Measurements from ENCODE around the gene CDH8.
"Not testable (repeated sequence)": the region's sequence is repeated elsewhere in the genome, so short reads cannot be mapped to it uniquely, and the experiment has no call there.

Gene CDH8

GRCh38 chr16:61929776-61930175, 106.5 kb downstream of the CDH8 start:
- no peak for DNase-seq

- DNase-seq = no peak
Observed at GRCh38 chr16:61926766-61927165, 109.5 kb downstream of the CDH8 start.

- DNase-seq = no peak
Observed at GRCh38 chr16:61923629-61924028, 112.6 kb downstream of the CDH8 start.

- DNase-seq = no peak
Observed at GRCh38 chr16:61921373-61921772, 114.9 kb downstream of the CDH8 start.

GRCh38 chr16:61917865-61918826, 118.1 kb downstream of the CDH8 start:
- DNase-seq = not testable (repeated sequence)

- DNase-seq = no peak
Observed at GRCh38 chr16:61915569-61915968, 120.7 kb downstream of the CDH8 start.

- no peak for DNase-seq
Observed at GRCh38 chr16:61909074-61909473, 127.2 kb downstream of the CDH8 start.

- DNase-seq = no peak
Observed at GRCh38 chr16:61908426-61908825, 127.8 kb downstream of the CDH8 start.

GRCh38 chr16:61901689-61902088, 134.5 kb downstream of the CDH8 start:
- DNase-seq = no peak

GRCh38 chr16:61900482-61900881, 135.8 kb downstream of the CDH8 start:
- no peak for DNase-seq

GRCh38 chr16:61897657-61898056, 138.6 kb downstream of the CDH8 start:
- no peak for DNase-seq

GRCh38 chr16:61892531-61892930, 143.7 kb downstream of the CDH8 start:
- DNase-seq = no peak

GRCh38 chr16:61891460-61891859, 144.8 kb downstream of the CDH8 start:
- DNase-seq = no peak

GRCh38 chr16:61890386-61890785, 145.9 kb downstream of the CDH8 start:
- no peak for DNase-seq

- peak; percentile 86 to 88 for DNase-seq
Observed at GRCh38 chr16:61887903-61888302, 148.3 kb downstream of the CDH8 start.

- no peak for DNase-seq
Observed at GRCh38 chr16:61885343-61885742, 150.9 kb downstream of the CDH8 start.

GRCh38 chr16:61879306-61879705, 156.9 kb downstream of the CDH8 start:
- DNase-seq = no peak

- no peak for DNase-seq
Observed at GRCh38 chr16:61877436-61877835, 158.8 kb downstream of the CDH8 start.

- DNase-seq = no peak
Observed at GRCh38 chr16:61872778-61873119, 163.5 kb downstream of the CDH8 start.

GRCh38 chr16:61871837-61872777, 164.1 kb downstream of the CDH8 start:
- DNase-seq = no peak

GRCh38 chr16:61862221-61863155, 173.8 kb downstream of the CDH8 start:
- no peak for DNase-seq

GRCh38 chr16:61858988-61859387, 177.2 kb downstream of the CDH8 start:
- peak; percentile 2 to 3 for DNase-seq

GRCh38 chr16:61842666-61843065, 193.6 kb downstream of the CDH8 start:
- DNase-seq = no peak
